GM12801 (cell line): ENCODE results near the gene SFRP5.

Experiments
- CTCF ChIP-seq: IDR thresholded peaks from one replicate; pipeline ENCODE4 v1.5.1; 2011; ENCODE audit warnings: control low read depth; ENCODE audit not compliant: insufficient read length; ENCODE audit errors: extremely low read depth

The SFRP5 gene

GRCh38 chr10:97721871-97722780 lies 49.7 kb downstream of the SFRP5 start:
- TF ChIP-seq CTCF: no peak

- no peak for TF ChIP-seq CTCF
Measured at GRCh38 chr10:97719602-97720001, 52.2 kb downstream of the SFRP5 start.

- no peak for TF ChIP-seq CTCF
Measured at GRCh38 chr10:97718659-97719142, 53.1 kb downstream of the SFRP5 start.

- no peak for TF ChIP-seq CTCF
Measured at GRCh38 chr10:97718178-97718577, 53.6 kb downstream of the SFRP5 start.

GRCh38 chr10:97717627-97718026 lies 54.2 kb downstream of the SFRP5 start:
- no peak for TF ChIP-seq CTCF
